Lower leg skin (tissue), 4 donors: ENCODE results near the gene CCDC38. TPM values are rescaled to one million over a fixed set of nuclear protein-coding genes. Genes with fewer than 3 reads are reported as not detected.

ENCODE experiments used
- DNase-seq, 2 donors: peaks; one replicate each; pipeline ENCODE4 v3.0.0-alpha.2; 2019; ENCODE audit warnings: low spot score in 2 of 2
- H3K4me3 ChIP-seq: fragments of 200-600 bp; sonication (generic); 2 replicates; pipeline ENCODE4 v1.5.1; 2017; ENCODE audit warnings: mild to moderate bottlenecking, low read depth; ENCODE audit not compliant: poor library complexity, severe bottlenecking
- CTCF ChIP-seq, 3 donors: fragments of 450-650 bp; IDR thresholded peaks; one replicate each; pipeline ENCODE4 v1.5.1; 2016; ENCODE audit warnings: antibody characterized with exemption in 3 of 3, mild to moderate bottlenecking in 3 of 3, moderate library complexity in 2 of 3
- POLR2A ChIP-seq, 2 donors: fragments of 450-650 bp; IDR thresholded peaks; one replicate each; pipeline ENCODE4 v1.6.1; 2016 to 2017; ENCODE audit warnings: antibody characterized with exemption in 2 of 2, mild to moderate bottlenecking in 1 of 2, moderate library complexity in 1 of 2
- WGBS, 2 donors: methylation state at CpG; one replicate each; pipeline ENCODE4 v1.1.5; 2018; 5-methylcytosine and 5-hydroxymethylcytosine counted together
- intact Hi-C: fragments of 100-400 bp; cut with DNase I; formaldehyde crosslinking; loops from one replicate; pipeline ENCODE4 v1.15.0; 2023; ENCODE audit warnings: low total_unique reads
- total RNA-seq, 4 donors: library from RNA; depleted of rRNA; stranded (reverse); fragments of >200 nt; gene quantifications; one replicate each; pipeline ENCODE4 v1.1.0, GENCODE V29; 2016

Gene CCDC38
- total RNA-seq, 4 donors from 2014 or later: 0.06 TPM; not detected in 3

DNA sequence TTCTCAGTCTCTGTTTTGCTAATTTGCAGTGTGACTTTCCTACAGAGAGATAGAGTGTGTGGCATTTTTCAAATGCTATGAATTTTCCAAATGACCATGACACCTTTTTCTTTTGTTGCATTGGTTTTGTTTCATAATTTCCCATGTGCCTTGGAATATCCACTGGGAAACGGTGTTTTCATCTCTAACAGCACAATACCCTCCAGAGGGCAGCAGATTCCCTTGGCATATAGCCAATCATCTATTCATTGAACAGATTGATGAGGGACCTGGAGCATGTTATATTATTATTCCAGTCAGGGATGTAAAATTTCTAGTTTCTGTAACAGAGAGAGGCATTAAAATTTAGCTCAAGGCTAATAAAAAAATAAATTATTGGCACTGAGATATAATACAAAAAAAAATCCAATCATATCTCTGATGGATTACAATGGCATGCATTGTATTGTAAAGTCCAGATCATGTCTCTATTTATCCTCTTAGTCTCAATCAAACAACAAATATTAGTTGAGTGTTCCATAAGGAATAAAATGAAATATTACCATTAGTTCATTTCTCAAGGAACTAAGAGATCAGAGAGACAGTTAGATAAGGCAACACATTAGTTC, 122.2 kb downstream of the CCDC38 start:
- TF ChIP-seq POLR2A (IDR thresholded peaks at IDR 0.05) (no peak), CTCF (IDR thresholded peaks at IDR 0.05) (no peak)
- intact Hi-C loops: no loop called here
- 2 to 3% methylated on average over 1 of the region's 1 CpG for WGBS, 2 donors
- no peak for DNase-seq
- no peak overlapping the region for H3K4me3 ChIP-seq

Other genes with a start within 250 kb of the CCDC38 start
- gene NTN4, start 151.8 kb downstream of the CCDC38 start, total RNA-seq: 10 to 100 TPM; 11.0 to 30.6 (median 16.8) TPM
- gene SNRPF, start 83.7 kb downstream of the CCDC38 start, total RNA-seq: 1 to 10 TPM; 5.8 to 8.2 (median 7.4) TPM
- gene AMDHD1, start 717 bp upstream of the CCDC38 start, total RNA-seq: 1 to 10 TPM in 2 of 4 donors, not detected in 2; 1.1 to 7.7 TPM
- 100 to 1,000 TPM; 128 to 289 (median 164) TPM for gene HAL, start 53.7 kb upstream of the CCDC38 start, total RNA-seq
- 10 to 100 TPM; 66.0 to 84.7 (median 75.5) TPM for gene LTA4H, start 93.0 kb upstream of the CCDC38 start, total RNA-seq